Measurements from ENCODE around the gene DEGS2. TPM values are rescaled to one million over a fixed set of nuclear protein-coding genes. Genes with fewer than 3 reads are reported as not detected.

Gene DEGS2
- total and polyA plus RNA-seq, 2 of the 13 experiments (the other 11 are each of a cell fraction or from before 2014, with no cell fraction given) = 0.09 TPM

DNA sequence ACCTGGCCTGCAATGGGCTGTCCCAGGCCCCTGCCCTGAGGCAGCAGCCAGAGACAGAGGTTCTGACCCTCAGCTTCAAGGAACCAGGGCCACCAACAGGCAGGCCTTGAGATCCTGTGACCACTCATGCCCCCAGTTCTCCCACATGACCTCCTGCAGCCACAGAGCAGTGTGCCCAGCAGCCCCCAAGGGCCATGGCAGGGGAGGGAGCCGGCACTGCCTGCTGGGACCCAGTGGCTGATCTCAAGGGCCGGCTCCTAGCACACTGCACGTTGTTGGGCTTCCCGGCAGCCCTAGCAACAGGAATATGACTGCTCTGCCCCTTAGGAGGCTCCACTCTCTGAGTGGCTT, 14.8 kb downstream of the DEGS2 start (continued):
- TF ChIP-seq, protein P1, sequence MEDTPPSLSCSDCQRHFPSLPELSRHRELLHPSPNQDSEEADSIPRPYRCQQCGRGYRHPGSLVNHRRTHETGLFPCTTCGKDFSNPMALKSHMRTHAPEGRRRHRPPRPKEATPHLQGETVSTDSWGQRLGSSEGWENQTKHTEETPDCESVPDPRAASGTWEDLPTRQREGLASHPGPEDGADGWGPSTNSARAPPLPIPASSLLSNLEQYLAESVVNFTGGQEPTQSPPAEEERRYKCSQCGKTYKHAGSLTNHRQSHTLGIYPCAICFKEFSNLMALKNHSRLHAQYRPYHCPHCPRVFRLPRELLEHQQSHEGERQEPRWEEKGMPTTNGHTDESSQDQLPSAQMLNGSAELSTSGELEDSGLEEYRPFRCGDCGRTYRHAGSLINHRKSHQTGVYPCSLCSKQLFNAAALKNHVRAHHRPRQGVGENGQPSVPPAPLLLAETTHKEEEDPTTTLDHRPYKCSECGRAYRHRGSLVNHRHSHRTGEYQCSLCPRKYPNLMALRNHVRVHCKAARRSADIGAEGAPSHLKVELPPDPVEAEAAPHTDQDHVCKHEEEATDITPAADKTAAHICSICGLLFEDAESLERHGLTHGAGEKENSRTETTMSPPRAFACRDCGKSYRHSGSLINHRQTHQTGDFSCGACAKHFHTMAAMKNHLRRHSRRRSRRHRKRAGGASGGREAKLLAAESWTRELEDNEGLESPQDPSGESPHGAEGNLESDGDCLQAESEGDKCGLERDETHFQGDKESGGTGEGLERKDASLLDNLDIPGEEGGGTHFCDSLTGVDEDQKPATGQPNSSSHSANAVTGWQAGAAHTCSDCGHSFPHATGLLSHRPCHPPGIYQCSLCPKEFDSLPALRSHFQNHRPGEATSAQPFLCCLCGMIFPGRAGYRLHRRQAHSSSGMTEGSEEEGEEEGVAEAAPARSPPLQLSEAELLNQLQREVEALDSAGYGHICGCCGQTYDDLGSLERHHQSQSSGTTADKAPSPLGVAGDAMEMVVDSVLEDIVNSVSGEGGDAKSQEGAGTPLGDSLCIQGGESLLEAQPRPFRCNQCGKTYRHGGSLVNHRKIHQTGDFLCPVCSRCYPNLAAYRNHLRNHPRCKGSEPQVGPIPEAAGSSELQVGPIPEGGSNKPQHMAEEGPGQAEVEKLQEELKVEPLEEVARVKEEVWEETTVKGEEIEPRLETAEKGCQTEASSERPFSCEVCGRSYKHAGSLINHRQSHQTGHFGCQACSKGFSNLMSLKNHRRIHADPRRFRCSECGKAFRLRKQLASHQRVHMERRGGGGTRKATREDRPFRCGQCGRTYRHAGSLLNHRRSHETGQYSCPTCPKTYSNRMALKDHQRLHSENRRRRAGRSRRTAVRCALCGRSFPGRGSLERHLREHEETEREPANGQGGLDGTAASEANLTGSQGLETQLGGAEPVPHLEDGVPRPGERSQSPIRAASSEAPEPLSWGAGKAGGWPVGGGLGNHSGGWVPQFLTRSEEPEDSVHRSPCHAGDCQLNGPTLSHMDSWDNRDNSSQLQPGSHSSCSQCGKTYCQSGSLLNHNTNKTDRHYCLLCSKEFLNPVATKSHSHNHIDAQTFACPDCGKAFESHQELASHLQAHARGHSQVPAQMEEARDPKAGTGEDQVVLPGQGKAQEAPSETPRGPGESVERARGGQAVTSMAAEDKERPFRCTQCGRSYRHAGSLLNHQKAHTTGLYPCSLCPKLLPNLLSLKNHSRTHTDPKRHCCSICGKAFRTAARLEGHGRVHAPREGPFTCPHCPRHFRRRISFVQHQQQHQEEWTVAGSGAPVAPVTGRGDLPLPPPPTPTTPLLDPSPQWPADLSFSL (CRISPR knock-in tag; IDR thresholded peaks at IDR 0.05) = 0 out of 2 replicates have a peak, but pooled peaks have one; percentile 52
- 0 out of 2 replicates have a peak, but pooled peaks have one; percentile 18 for TF ChIP-seq NFATC3 (CRISPR knock-in tag; IDR thresholded peaks at IDR 0.05)

DNA sequence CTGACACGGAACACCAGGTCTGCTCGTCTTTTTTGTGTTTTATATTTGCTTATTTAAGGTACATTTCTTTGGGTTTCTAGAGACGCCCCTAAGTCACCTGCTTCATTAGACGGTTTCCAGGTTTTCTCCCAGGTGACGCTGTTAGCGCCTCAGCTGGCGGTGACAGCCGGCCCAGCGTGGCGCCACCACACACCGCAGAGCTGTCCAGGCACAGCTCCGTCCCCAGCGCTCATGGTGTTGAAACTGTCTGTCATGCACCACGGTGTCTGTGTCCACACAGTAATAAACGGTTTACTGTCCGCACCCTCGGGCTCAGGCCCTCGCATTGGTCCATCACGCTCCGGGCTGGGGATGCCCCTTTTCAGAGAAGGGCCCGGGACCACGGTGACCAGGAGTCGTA, 15.5 kb downstream of the DEGS2 start:
- Histone ChIP-seq H3K9ac (ENCODE audit: insufficient read depth, low read depth, low read length) (no peak overlapping the region), H3K4me2 (ENCODE audit: low read depth, low read length) (no peak overlapping the region), H3K27me3 (ENCODE audit: control insufficient read depth in 1 of 2, insufficient read depth in 2 of 2, low read length in 2 of 2) (no peaks in the 10 kb centered on the region), H3K4me3 (replicated peaks in 1 of 3; ENCODE audit: insufficient read depth in 1 of 3, low read depth in 2 of 3, low read length in 3 of 3) (no peak overlapping the region), H4K20me1 (ENCODE audit: insufficient read depth, low read length) (no peaks in the 10 kb centered on the region), H3K79me2 (ENCODE audit: insufficient read depth, low read length) (no peaks in the 10 kb centered on the region), H3K4me1 (ENCODE audit: insufficient read depth, low read length) (peaks cover 68% of the 10 kb centered on the region), H3K9me3 (ENCODE audit: low read length) (no peaks in the 10 kb centered on the region), H3K36me3 (replicated peaks in 1 of 2; ENCODE audit: control insufficient read depth in 1 of 2, insufficient read depth in 2 of 2, low read length in 2 of 2) (no peaks in the 10 kb centered on the region), H3K27ac (ENCODE audit: extremely low read length, insufficient read depth, low read length) (peak overlapping the region; percentile 97), H2AFZ (ENCODE audit: low read length) (no peak overlapping the region)
- TF ChIP-seq, protein P2, sequence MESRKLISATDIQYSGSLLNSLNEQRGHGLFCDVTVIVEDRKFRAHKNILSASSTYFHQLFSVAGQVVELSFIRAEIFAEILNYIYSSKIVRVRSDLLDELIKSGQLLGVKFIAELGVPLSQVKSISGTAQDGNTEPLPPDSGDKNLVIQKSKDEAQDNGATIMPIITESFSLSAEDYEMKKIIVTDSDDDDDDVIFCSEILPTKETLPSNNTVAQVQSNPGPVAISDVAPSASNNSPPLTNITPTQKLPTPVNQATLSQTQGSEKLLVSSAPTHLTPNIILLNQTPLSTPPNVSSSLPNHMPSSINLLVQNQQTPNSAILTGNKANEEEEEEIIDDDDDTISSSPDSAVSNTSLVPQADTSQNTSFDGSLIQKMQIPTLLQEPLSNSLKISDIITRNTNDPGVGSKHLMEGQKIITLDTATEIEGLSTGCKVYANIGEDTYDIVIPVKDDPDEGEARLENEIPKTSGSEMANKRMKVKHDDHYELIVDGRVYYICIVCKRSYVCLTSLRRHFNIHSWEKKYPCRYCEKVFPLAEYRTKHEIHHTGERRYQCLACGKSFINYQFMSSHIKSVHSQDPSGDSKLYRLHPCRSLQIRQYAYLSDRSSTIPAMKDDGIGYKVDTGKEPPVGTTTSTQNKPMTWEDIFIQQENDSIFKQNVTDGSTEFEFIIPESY (CRISPR knock-in tag; IDR thresholded peaks at IDR 0.05) = peak; percentile 84
- TF ChIP-seq, protein P3, sequence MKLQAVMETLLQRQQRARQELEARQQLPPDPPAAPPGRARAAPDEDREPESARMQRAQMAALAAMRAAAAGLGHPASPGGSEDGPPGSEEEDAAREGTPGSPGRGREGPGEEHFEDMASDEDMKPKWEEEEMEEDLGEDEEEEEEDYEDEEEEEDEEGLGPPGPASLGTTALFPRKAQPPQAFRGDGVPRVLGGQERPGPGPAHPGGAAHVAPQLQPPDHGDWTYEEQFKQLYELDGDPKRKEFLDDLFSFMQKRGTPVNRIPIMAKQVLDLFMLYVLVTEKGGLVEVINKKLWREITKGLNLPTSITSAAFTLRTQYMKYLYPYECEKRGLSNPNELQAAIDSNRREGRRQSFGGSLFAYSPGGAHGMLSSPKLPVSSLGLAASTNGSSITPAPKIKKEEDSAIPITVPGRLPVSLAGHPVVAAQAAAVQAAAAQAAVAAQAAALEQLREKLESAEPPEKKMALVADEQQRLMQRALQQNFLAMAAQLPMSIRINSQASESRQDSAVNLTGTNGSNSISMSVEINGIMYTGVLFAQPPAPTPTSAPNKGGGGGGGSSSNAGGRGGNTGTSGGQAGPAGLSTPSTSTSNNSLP (IDR thresholded peaks at IDR 0.05; ENCODE audit: low read depth, low read length) = no peak
- FAIRE-seq (no peak), DNase-seq (ENCODE audit: low spot score) (no peak), ATAC-seq (no peak)
- in situ Hi-C loops (cut with HindIII; ENCODE audit: extremely low pct_ligation_motif_present, low pct_unique_long_range_greater_than_20kb) (loop anchor here (5.0 kb wide), 1 partner anchor 48 kb away; no protein-coding TSS in a partner anchor), intact Hi-C loops (cut with micrococcal nuclease; ENCODE audit: unreplicated experiment) (no loop called here)
- ChIA-PET CTCF (ENCODE audit: low intra/inter-chr PET ratio, low total read pairs) (no interaction called here), POLR2A (interaction anchor here (1.5 to 3.3 kb wide), 2 partner anchors 12 to 50 kb away, joined by 5 to 33 read pairs; no protein-coding TSS in a partner anchor)
- 96% methylated on average over 23 of the region's 23 CpGs for WGBS (ENCODE audit: low lambda C conversion rate)
- no TSS peak for BruUV-seq (replicated peaks)

Measured in HepG2 (cell line).